MM.1S (cell line): ENCODE data around the gene KCNQ1.

Experiments used
- DNase-seq: peaks from one replicate; pipeline ENCODE4 v3.0.0-alpha.2; 2015
- H2AFZ ChIP-seq: fragments of 300-600 bp; sonication (generic); 2 replicates; pipeline ENCODE4 v1.6.0; 2016; ENCODE audit warnings: antibody characterized with exemption, low read length
- H3F3A ChIP-seq: fragments of 300-600 bp; sonication (generic); 2 replicates; pipeline ENCODE4 v1.6.1; 2016; ENCODE audit warnings: mild to moderate bottlenecking, antibody characterized with exemption, low read length, moderate library complexity, mixed read lengths; ENCODE audit not compliant: insufficient read depth
- H3K27ac ChIP-seq: fragments of 300-600 bp; sonication (generic); 2 replicates; pipeline ENCODE4 v1.5.1; 2016; ENCODE audit warnings: mild to moderate bottlenecking, low read length
- H3K27me3 ChIP-seq: fragments of 300-600 bp; sonication (generic); replicated peaks from 2 replicates; pipeline ENCODE4 v1.6.0; 2016; ENCODE audit warnings: low read length; ENCODE audit not compliant: insufficient read depth
- H3K36me3 ChIP-seq: fragments of 300-600 bp; sonication (generic); replicated peaks from 2 replicates; pipeline ENCODE4 v1.6.1; 2016; ENCODE audit warnings: mild to moderate bottlenecking, low read length, mixed read lengths; ENCODE audit not compliant: insufficient read depth
- H3K4me1 ChIP-seq: fragments of 300-600 bp; sonication (generic); 2 replicates; pipeline ENCODE4 v1.6.1; 2016; ENCODE audit warnings: low read length, mixed read lengths
- H3K4me2 ChIP-seq: fragments of 300-600 bp; sonication (generic); 2 replicates; pipeline ENCODE4 v1.6.0; 2016; ENCODE audit warnings: low read depth, low read length
- H3K4me3 ChIP-seq: fragments of 300-600 bp; sonication (generic); 2 replicates; pipeline ENCODE4 v1.5.1; 2016; ENCODE audit warnings: low read length, mixed read lengths
- H3K79me2 ChIP-seq: fragments of 300-600 bp; sonication (generic); 2 replicates; pipeline ENCODE4 v1.6.1; 2016; ENCODE audit warnings: mixed run types, low read length, mixed read lengths
- H3K9ac ChIP-seq: fragments of 300-600 bp; sonication (generic); 2 replicates; pipeline ENCODE4 v1.6.1; 2016; ENCODE audit warnings: low read length, mixed read lengths
- H3K9me2 ChIP-seq: fragments of 300-600 bp; sonication (generic); replicated peaks from 2 replicates; pipeline ENCODE4 v1.6.1; 2016; ENCODE audit warnings: mild to moderate bottlenecking, low read length, mixed read lengths; ENCODE audit not compliant: insufficient read depth
- H3K9me3 ChIP-seq: fragments of 300-600 bp; sonication (generic); replicated peaks from 2 replicates; pipeline ENCODE4 v1.6.1; 2016; ENCODE audit warnings: mild to moderate bottlenecking, low read length, mixed read lengths; ENCODE audit not compliant: insufficient read depth
- H4K20me1 ChIP-seq: fragments of 300-600 bp; sonication (generic); 2 replicates; pipeline ENCODE4 v1.6.1; 2016; ENCODE audit warnings: mild to moderate bottlenecking, low read length, moderate library complexity, mixed read lengths; ENCODE audit not compliant: insufficient read depth
- EZH2 ChIP-seq: fragments of 300-600 bp; sonication (generic); optimal IDR thresholded peaks from 2 replicates; pipeline ENCODE3; 2017; ENCODE audit warnings: low read depth, mild to moderate bottlenecking, antibody characterized with exemption, low read length, mixed read lengths
- EZH2phosphoT487 ChIP-seq: fragments of 300-600 bp; sonication (generic); IDR thresholded peaks from 2 replicates; pipeline ENCODE4 v1.6.1; 2018; ENCODE audit warnings: antibody characterized with exemption, low read length
- TF ChIP-seq, protein P1 (sequence below): fragments of 300-600 bp; sonication (generic); IDR thresholded peaks from 2 replicates; pipeline ENCODE4 v1.5.1; 2016; ENCODE audit warnings: antibody characterized with exemption, low read length, mixed read lengths

The KCNQ1 gene

GRCh38 chr11:2409126-2409525 is 35.7 kb upstream of the KCNQ1 start:
- H3K9ac ChIP-seq = no peak overlapping the region
- no peak for DNase-seq
- no peak overlapping the region for H3K4me2 ChIP-seq
- H3F3A ChIP-seq = no peaks in the 10 kb centered on the region
- no peak overlapping the region for H3K27ac ChIP-seq
- H3K79me2 ChIP-seq = no peaks in the 10 kb centered on the region
- no peaks in the 10 kb centered on the region for H3K4me1 ChIP-seq
- peaks cover 85% of the 10 kb centered on the region for H3K27me3 ChIP-seq
- no peak for TF ChIP-seq EZH2phosphoT487
- TF ChIP-seq, protein P1, sequence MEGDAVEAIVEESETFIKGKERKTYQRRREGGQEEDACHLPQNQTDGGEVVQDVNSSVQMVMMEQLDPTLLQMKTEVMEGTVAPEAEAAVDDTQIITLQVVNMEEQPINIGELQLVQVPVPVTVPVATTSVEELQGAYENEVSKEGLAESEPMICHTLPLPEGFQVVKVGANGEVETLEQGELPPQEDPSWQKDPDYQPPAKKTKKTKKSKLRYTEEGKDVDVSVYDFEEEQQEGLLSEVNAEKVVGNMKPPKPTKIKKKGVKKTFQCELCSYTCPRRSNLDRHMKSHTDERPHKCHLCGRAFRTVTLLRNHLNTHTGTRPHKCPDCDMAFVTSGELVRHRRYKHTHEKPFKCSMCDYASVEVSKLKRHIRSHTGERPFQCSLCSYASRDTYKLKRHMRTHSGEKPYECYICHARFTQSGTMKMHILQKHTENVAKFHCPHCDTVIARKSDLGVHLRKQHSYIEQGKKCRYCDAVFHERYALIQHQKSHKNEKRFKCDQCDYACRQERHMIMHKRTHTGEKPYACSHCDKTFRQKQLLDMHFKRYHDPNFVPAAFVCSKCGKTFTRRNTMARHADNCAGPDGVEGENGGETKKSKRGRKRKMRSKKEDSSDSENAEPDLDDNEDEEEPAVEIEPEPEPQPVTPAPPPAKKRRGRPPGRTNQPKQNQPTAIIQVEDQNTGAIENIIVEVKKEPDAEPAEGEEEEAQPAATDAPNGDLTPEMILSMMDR = no peak
- no peak for TF ChIP-seq EZH2
- H3K4me3 ChIP-seq = no peak overlapping the region
- no peak overlapping the region for H2AFZ ChIP-seq
- no peaks in the 10 kb centered on the region for H3K9me3 ChIP-seq
- no peaks in the 10 kb centered on the region for H3K36me3 ChIP-seq
- H3K9me2 ChIP-seq = no peaks in the 10 kb centered on the region
- H4K20me1 ChIP-seq = no peaks in the 10 kb centered on the region

DNA sequence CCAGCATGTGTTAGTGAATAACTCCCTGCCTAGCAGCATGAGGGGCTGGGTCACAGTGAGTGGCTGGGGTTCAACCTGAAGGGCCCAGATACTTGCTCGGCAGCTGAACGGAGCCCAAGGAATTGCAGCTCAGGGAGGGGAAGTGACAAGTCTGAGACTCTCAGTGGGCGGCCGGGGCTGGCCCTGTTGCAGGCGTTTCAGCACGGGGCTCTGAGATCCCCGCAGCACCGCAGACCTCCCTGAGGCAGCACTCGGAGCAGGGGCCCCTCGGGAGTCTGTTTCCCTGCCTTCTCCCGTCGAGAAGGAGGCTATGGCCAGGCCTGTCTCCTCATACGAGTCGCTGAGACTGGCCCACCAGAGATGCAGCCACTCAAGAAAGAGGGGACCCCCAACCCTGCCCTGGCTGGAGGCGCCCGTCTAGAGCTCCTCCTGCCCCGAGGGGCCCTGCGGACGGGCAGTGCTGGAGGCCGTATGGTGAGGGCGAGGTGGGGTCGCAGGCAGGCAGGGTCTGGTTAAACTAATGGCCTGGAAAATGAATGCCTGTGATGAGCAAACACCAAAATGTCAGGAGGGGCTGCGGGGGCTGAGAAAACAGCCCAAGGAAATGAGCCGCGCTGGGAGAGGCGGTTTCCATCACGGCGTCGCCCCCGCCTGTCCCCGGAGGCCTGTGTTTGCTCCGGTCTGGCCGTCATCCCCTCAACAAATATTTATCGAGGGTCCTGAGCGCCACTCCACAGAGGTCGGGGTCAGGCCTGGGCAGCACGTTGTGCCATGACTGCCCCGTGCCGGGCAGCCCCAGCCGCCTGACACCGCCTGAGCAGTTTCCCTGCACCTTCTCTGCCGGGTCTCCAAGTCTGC is 35.0 kb upstream of the KCNQ1 start:
- no peaks in the 10 kb centered on the region for H3K9me2 ChIP-seq
- H3K4me2 ChIP-seq = no peak overlapping the region
- H3K9ac ChIP-seq = no peak overlapping the region
- H3K27ac ChIP-seq = no peak overlapping the region
- H4K20me1 ChIP-seq = no peaks in the 10 kb centered on the region
- TF ChIP-seq, protein P1 = no peak
- no peak for TF ChIP-seq EZH2
- TF ChIP-seq EZH2phosphoT487 = no peak
- no peaks in the 10 kb centered on the region for H3K36me3 ChIP-seq
- DNase-seq = no peak
- no peaks in the 10 kb centered on the region for H3K4me1 ChIP-seq
- no peaks in the 10 kb centered on the region for H3K9me3 ChIP-seq
- H3K27me3 ChIP-seq = peaks cover 92% of the 10 kb centered on the region
- H3K4me3 ChIP-seq = no peak overlapping the region
- no peaks in the 10 kb centered on the region for H3F3A ChIP-seq
- H2AFZ ChIP-seq = no peak overlapping the region
- H3K79me2 ChIP-seq = no peaks in the 10 kb centered on the region

DNA sequence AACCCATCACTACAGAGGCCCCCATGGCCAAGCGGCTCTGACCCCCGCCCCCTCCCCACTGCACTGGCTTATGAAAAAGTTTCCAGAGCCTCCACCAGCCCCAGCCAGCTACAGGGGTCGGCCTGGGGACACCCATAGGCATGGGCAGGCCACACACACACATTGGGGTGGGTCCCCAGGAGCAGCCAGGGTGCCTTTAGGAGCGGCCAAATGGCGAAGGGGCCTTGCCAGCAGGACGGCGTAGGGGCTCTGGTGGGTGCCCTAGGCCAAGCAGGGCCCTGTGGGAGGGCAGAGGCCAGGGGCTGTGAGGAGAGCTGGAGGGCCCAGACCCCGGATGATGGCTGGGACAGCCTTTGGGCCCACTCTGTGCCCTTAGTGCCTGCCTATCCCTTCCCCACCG is 34.2 kb upstream of the KCNQ1 start:
- Histone ChIP-seq H4K20me1 (no peaks in the 10 kb centered on the region), H3K9ac (no peak overlapping the region), H3K9me2 (no peaks in the 10 kb centered on the region), H3K4me3 (no peak overlapping the region), H3F3A (no peaks in the 10 kb centered on the region), H3K9me3 (no peaks in the 10 kb centered on the region), H3K27ac (no peak overlapping the region), H3K4me2 (no peak overlapping the region), H3K79me2 (no peaks in the 10 kb centered on the region), H3K36me3 (no peaks in the 10 kb centered on the region), H2AFZ (no peak overlapping the region), H3K4me1 (no peaks in the 10 kb centered on the region), H3K27me3 (peaks cover 96% of the 10 kb centered on the region)
- DNase-seq = no peak
- TF ChIP-seq, protein P1 = no peak
- no peak for TF ChIP-seq EZH2phosphoT487
- no peak for TF ChIP-seq EZH2
